Progenitor cell of endocrine pancreas (in vitro differentiated cells): ENCODE data around the gene RRAGC. TPM values are rescaled to one million over a fixed set of nuclear protein-coding genes. Genes with fewer than 3 reads are reported as not detected.

Source experiments
- DNase-seq: peaks from one replicate; pipeline ENCODE4 v3.0.0; 2021; ENCODE audit warnings: low spot score; ENCODE audit not compliant: unreplicated experiment
- H3K27ac Mint-ChIP-seq: 2 replicates; pipeline ENCODE4 v1.8.0; 2021; ENCODE audit warnings: mild to moderate bottlenecking, moderate library complexity, mixed read lengths
- H3K27me3 Mint-ChIP-seq: 2 replicates; pipeline ENCODE4 v1.8.0; 2021; ENCODE audit warnings: mixed read lengths
- H3K36me3 Mint-ChIP-seq: 2 replicates; pipeline ENCODE4 v1.8.0; 2022; ENCODE audit warnings: mixed read lengths; ENCODE audit not compliant: insufficient read depth
- H3K4me1 Mint-ChIP-seq: 2 replicates; pipeline ENCODE4 v1.8.0; 2021; ENCODE audit warnings: low read depth, mixed read lengths
- H3K4me3 Mint-ChIP-seq: 2 replicates; pipeline ENCODE4 v1.8.0; 2021; ENCODE audit warnings: low read depth, mild to moderate bottlenecking, moderate library complexity, mixed read lengths
- H3K9me3 Mint-ChIP-seq: 2 replicates; pipeline ENCODE4 v1.8.0; 2021; ENCODE audit warnings: low read depth, mixed read lengths
- total RNA-seq: library from RNA; stranded (reverse); gene quantifications from 2 replicates; pipeline ENCODE4 v1.2.1, GENCODE V29; 2021
- TF ChIP-seq, protein P1 (sequence below): fragments of 200-600 bp; sonication (generic); IDR thresholded peaks from one replicate; pipeline ENCODE4 v1.5.0; 2021; ENCODE audit warnings: antibody characterized with exemption, mild to moderate bottlenecking; ENCODE audit not compliant: unreplicated experiment

Gene RRAGC
- total RNA-seq, 1 donor from 2014 or later, result 19.7 TPM

DNA sequence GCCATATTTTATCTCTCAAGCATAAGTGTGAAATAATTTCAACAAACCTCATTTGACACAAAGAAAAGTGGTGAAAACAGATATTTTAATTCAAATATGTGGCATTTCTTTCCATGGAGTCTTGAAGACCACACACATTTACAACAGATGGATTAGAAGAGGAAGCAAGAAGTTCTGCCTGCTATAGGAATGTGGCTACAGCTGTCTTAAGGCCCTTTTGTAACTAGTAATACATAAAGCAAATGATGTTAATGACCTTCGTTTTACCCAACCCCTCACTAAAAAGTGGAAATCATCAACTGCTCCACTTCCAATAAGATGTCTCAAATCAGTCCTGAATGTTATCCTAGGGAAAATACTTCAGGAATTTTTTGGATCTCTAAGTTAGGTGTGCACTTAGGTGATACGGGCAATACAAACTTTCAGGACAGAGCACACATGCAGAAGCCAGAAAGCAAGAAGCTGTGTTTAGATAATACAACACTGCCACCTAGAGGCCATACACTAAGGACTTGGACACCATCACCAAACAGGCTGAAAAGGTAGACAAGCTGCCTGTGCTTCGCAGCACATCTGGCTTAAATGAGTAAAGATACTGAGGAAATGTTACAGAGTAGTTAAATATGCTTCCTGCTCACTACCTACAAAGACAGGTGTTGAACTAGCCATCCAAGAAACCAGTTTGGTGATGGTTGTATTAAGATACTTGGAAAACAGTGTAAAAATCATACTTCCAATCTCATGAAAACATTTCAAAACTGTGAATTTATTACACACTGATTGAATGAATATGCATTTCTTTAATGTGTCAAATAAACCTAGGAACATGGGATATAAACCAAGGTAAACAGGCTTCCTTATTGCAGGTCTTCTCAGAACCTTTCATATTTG, 24.4 kb downstream of the RRAGC start:
- DNase-seq, result no peak
- H3K27me3 Mint-ChIP-seq, result peaks cover 16% of the 10 kb centered on the region
- H3K27ac Mint-ChIP-seq, result no peak overlapping the region
- H3K4me3 Mint-ChIP-seq, result no peak overlapping the region
- no peaks in the 10 kb centered on the region for H3K4me1 Mint-ChIP-seq
- no peaks in the 10 kb centered on the region for H3K9me3 Mint-ChIP-seq
- TF ChIP-seq, protein P1, sequence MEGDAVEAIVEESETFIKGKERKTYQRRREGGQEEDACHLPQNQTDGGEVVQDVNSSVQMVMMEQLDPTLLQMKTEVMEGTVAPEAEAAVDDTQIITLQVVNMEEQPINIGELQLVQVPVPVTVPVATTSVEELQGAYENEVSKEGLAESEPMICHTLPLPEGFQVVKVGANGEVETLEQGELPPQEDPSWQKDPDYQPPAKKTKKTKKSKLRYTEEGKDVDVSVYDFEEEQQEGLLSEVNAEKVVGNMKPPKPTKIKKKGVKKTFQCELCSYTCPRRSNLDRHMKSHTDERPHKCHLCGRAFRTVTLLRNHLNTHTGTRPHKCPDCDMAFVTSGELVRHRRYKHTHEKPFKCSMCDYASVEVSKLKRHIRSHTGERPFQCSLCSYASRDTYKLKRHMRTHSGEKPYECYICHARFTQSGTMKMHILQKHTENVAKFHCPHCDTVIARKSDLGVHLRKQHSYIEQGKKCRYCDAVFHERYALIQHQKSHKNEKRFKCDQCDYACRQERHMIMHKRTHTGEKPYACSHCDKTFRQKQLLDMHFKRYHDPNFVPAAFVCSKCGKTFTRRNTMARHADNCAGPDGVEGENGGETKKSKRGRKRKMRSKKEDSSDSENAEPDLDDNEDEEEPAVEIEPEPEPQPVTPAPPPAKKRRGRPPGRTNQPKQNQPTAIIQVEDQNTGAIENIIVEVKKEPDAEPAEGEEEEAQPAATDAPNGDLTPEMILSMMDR, result peak; percentile 78
- H3K36me3 Mint-ChIP-seq, result peaks cover 13% of the 10 kb centered on the region

DNA sequence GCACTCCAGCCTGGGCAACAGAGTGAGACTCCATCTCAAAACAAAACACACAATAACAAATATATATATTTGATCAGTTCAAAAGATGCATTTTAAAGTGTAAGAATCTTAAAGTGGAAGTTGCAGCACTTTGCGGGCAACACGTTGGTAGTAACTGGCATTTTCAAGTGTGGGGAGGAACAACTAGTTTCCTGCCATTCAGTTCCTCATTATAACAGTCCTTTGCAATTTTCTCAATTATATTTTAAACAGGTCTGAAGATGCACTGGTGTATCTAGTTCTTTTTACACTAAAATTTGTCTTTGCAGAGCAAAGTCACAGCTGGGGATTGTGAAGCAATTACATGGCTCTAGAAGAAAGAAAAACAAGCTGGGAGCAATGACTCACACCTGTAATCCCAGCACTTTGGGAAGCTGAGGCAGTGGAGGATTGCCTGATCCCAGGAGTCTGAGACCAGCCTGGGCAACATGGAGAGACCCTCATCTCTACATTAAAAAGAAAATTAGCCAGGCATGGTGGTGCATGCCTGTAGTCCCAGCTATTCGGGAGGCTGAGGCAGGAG, 25.3 kb downstream of the RRAGC start:
- Mint-ChIP-seq H3K36me3 (peaks cover 10% of the 10 kb centered on the region), H3K4me3 (no peak overlapping the region), H3K4me1 (no peaks in the 10 kb centered on the region), H3K27me3 (peaks cover 18% of the 10 kb centered on the region), H3K27ac (no peak overlapping the region), H3K9me3 (no peaks in the 10 kb centered on the region)
- TF ChIP-seq, protein P1, result no peak
- no peak for DNase-seq

DNA sequence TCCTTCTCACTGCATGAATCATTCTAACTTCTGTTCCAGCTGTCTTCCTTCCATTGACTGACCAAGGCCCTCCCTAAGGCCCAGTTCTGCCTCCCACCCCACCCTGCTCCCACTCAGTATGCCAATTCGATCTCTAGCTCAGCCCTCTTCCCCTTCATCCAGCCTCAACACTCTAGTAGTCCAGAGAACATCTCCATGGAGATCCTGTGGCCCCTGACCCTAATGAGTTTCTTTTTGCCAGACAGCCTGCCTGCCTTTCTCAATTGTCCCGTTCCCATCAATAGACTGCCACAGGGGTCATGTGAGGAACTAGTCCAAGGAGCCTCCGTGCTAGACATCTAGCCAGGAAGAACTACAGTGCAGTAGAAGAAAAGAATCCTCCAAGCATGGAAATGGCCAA, 26.4 kb downstream of the RRAGC start:
- Mint-ChIP-seq H3K4me1 (no peaks in the 10 kb centered on the region), H3K27ac (peak overlapping the region; percentile 72), H3K27me3 (peaks cover 21% of the 10 kb centered on the region), H3K9me3 (no peaks in the 10 kb centered on the region), H3K36me3 (peaks cover 2% of the 10 kb centered on the region), H3K4me3 (no peak overlapping the region)
- no peak for DNase-seq
- TF ChIP-seq, protein P1, result no peak

GRCh38 chr1:38832370-38832734, 27.2 kb downstream of the RRAGC start:
- Mint-ChIP-seq H3K36me3 (no peaks in the 10 kb centered on the region), H3K4me1 (no peaks in the 10 kb centered on the region), H3K4me3 (no peak overlapping the region), H3K27ac (no peak overlapping the region), H3K27me3 (peaks cover 21% of the 10 kb centered on the region), H3K9me3 (no peaks in the 10 kb centered on the region)
- TF ChIP-seq, protein P1, result no peak
- no peak for DNase-seq

GRCh38 chr1:38831731-38832369, 27.7 kb downstream of the RRAGC start:
- Mint-ChIP-seq H3K9me3 (no peaks in the 10 kb centered on the region), H3K4me3 (no peak overlapping the region), H3K36me3 (no peaks in the 10 kb centered on the region), H3K27ac (no peak overlapping the region), H3K4me1 (no peaks in the 10 kb centered on the region), H3K27me3 (peaks cover 24% of the 10 kb centered on the region)
- TF ChIP-seq, protein P1, result no peak
- DNase-seq, result no peak
